Sigmoid colon (tissue), 7 donors: ENCODE measurements around the gene PRKD2. TPM values are rescaled to one million over a fixed set of nuclear protein-coding genes. Genes with fewer than 3 reads are reported as not detected.
"Not testable (repeated sequence)": the region's sequence is repeated elsewhere in the genome, so short reads cannot be mapped to it uniquely, and the experiment has no call there.

ENCODE experiments used
- DNase-seq: peaks from one replicate; pipeline ENCODE4 v3.0.0-alpha.2; 2019
- H3K27ac ChIP-seq, 4 donors: fragments of 200-600 bp; sonication (generic); one replicate each; pipeline ENCODE4 v1.5.1; 2016 to 2019; ENCODE audit warnings: mild to moderate bottlenecking in 1 of 4
- H3K27me3 ChIP-seq, 3 donors: fragments of 200-600 bp; sonication (generic); one replicate each; pipeline ENCODE4 v1.5.1; 2019; ENCODE audit warnings: mild to moderate bottlenecking in 1 of 3
- H3K36me3 ChIP-seq, 4 donors: fragments of 200-600 bp; sonication (generic); one replicate each; pipeline ENCODE4 v1.5.1; 2016 to 2019
- H3K4me1 ChIP-seq, 4 donors: fragments of 200-600 bp; sonication (generic); one replicate each; pipeline ENCODE4 v1.5.1; 2017 to 2019
- H3K4me3 ChIP-seq, 4 donors: fragments of 200-600 bp; sonication (generic); one replicate each; pipeline ENCODE4 v1.5.1; 2017 to 2019; ENCODE audit warnings: mild to moderate bottlenecking in 2 of 4, moderate library complexity in 1 of 4
- H3K9me3 ChIP-seq, 4 donors: fragments of 200-600 bp in 3 of 4; sonication (generic) in 3 of 4; one replicate each; pipeline versions ENCODE4 v1.5.1 to v1.6.1; 2013 to 2019
- EP300 ChIP-seq, 4 donors: sonication (generic); formaldehyde crosslinking; IDR thresholded peaks; one replicate each; pipeline ENCODE4 v1.6.1; 2017; ENCODE audit warnings: antibody characterized with exemption in 4 of 4
- POLR2A ChIP-seq, 2 donors: fragments of 450-650 bp; IDR thresholded peaks; one replicate each; pipeline ENCODE4 v1.6.1; 2016; ENCODE audit warnings: antibody characterized with exemption in 2 of 2, mild to moderate bottlenecking in 2 of 2, moderate library complexity in 2 of 2
- POLR2AphosphoS5 ChIP-seq, 4 donors: sonication (generic); formaldehyde crosslinking; IDR thresholded peaks; one replicate each; pipeline ENCODE4 v1.6.1; 2017; ENCODE audit warnings: antibody characterized with exemption in 4 of 4
- WGBS, 2 donors: extraction: QIAGEN DNeasy Blood & Tissue Kit; methylation state at CpG; one replicate each; pipeline ENCODE4 v1.1.7; 2013; 5-methylcytosine and 5-hydroxymethylcytosine counted together
- intact Hi-C: fragments of 100-400 bp; cut with DNase I; formaldehyde crosslinking; loops from one replicate; pipeline ENCODE4 v1.15.1; 2023
- polyA plus RNA-seq, 3 donors: library from polyadenylated mRNA; stranded (reverse); fragments of 200-250 nt; gene quantifications; one replicate each; pipeline ENCODE4 v1.2.3, GENCODE V29; 2013
- total RNA-seq, 4 donors: library from RNA; depleted of rRNA; stranded (reverse); fragments of >200 nt; gene quantifications; one replicate each; pipeline ENCODE4 v1.1.0, GENCODE V29; 2016
- TF ChIP-seq, protein P1 (sequence below), 4 experiments: fragments of 450-650 bp in 3 of 4; fragments of 200-600 bp in 1 of 4; IDR thresholded peaks; one replicate each; pipeline ENCODE4 v1.5.1; 2016 to 2019; ENCODE audit warnings: antibody characterized with exemption in 4 of 4, mild to moderate bottlenecking in 3 of 4, moderate library complexity in 2 of 4
- donor health status: healthy with polysubstance abuse.
- donor health status: Bipolar disorder and iron deficiency.
- donor health status: healthy.

Gene PRKD2
- total RNA-seq, result 10 to 100 TPM; 14.7 to 33.8 (median 16.7) TPM
- polyA plus RNA-seq, result 10 to 100 TPM; 18.6 to 51.7 (median 32.6) TPM

DNA sequence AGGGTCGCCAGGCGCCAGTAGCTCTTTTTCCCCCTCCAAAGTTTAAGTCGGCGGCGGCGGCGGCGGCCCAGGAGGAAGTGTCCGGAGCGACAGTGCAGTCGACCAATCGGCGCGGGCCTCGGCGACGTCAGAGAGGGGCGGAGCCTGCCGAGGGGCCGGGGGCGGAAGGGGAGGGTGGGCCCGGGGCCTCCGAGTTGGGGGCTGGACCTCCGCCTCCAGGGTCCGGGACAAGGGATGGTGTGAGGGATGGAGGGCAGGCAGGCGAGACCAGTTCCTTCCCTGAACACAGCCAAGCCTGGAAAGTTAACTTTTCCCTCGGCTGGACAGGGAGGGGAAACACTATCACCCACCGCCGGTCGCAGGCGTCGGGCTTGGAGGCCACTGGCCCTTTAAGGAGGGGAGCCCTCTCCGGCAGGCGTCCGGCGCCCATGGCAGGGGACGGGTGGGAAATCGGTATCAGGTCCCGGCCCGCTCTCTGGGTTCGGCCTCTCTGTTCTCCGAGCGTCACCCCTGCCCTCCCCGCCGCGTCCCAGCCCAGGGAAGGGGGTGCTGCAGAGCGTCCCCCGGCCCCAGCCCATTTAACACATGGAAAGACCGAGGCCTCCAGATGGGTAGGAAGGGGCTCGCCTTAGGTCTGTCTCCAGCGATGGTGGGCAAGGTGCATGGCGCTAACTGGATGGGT, at the start of gene PRKD2:
TSS of gene PRKD2 (minus strand) at position 81 of the 682 bp plus-strand sequence. CDS start 744 bp downstream, outside the sequence.
- Histone ChIP-seq H3K36me3 (peaks cover 7 to 24% (median 20%) of the 10 kb centered on the region in 4 donors), H3K4me3 (peak within 1 kb of the TSS; percentile 71 to 86 (median 80)), H3K9me3 (no peaks in the 10 kb centered on the region), H3K27me3 (no peaks in the 10 kb centered on the region), H3K4me1 (peaks cover 0 to 45% (median 26%) of the 10 kb centered on the region in 4 donors), H3K27ac (peak within 1 kb of the TSS; percentile 84 to 92 (median 90))
- WGBS, 2 donors, result 1% methylated on average over 52 of the region's 52 CpGs
- TF ChIP-seq POLR2AphosphoS5 (IDR thresholded peaks at IDR 0.05), result peak; percentile 63 to 85 (median 74)
- TF ChIP-seq, protein P1, sequence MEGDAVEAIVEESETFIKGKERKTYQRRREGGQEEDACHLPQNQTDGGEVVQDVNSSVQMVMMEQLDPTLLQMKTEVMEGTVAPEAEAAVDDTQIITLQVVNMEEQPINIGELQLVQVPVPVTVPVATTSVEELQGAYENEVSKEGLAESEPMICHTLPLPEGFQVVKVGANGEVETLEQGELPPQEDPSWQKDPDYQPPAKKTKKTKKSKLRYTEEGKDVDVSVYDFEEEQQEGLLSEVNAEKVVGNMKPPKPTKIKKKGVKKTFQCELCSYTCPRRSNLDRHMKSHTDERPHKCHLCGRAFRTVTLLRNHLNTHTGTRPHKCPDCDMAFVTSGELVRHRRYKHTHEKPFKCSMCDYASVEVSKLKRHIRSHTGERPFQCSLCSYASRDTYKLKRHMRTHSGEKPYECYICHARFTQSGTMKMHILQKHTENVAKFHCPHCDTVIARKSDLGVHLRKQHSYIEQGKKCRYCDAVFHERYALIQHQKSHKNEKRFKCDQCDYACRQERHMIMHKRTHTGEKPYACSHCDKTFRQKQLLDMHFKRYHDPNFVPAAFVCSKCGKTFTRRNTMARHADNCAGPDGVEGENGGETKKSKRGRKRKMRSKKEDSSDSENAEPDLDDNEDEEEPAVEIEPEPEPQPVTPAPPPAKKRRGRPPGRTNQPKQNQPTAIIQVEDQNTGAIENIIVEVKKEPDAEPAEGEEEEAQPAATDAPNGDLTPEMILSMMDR (IDR thresholded peaks at IDR 0.05), result no peak
- intact Hi-C loops, result no loop called here
- peak; percentile 96 for DNase-seq

DNA sequence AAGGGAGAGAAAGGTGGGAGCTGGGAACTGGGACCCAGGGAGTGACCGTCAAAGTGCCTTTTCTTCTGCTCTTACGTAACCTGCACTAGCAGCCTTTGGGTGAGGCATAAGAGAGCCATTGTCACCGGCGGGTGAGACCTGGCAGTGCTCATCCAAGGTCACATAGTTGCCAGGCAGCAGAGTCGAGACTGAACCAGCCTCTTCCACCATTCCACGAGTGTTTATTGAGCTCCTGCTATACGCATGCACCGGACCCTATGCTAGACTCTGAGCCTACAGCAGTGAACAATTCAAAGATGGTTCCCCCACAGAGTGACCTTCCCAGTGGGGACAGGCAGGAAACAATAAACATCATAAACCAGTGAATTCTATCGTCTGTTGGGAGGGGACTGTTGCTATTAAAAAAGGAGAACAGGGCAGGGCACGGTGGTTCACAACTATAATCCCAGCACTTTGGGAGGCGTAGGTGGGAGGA, 47.9 kb upstream of the PRKD2 start:
- peak; percentile 52 for DNase-seq
- 13 to 62% methylated on average over 11 of the region's 11 CpGs for WGBS, 2 donors
- Histone ChIP-seq H3K27me3 (no peaks in the 10 kb centered on the region), H3K36me3 (no peaks in the 10 kb centered on the region), H3K27ac (no peak overlapping the region), H3K4me1 (peaks cover 0 to 24% (median 19%) of the 10 kb centered on the region in 4 donors), H3K9me3 (no peaks in the 10 kb centered on the region), H3K4me3 (no peak overlapping the region)
- TF ChIP-seq POLR2AphosphoS5 (IDR thresholded peaks at IDR 0.05), result no peak
- TF ChIP-seq POLR2A (IDR thresholded peaks at IDR 0.05), result no peak
- TF ChIP-seq EP300 (IDR thresholded peaks at IDR 0.05), result no peak
- TF ChIP-seq, protein P1 (IDR thresholded peaks at IDR 0.05), result no peak
- intact Hi-C loops, result no loop called here

DNA sequence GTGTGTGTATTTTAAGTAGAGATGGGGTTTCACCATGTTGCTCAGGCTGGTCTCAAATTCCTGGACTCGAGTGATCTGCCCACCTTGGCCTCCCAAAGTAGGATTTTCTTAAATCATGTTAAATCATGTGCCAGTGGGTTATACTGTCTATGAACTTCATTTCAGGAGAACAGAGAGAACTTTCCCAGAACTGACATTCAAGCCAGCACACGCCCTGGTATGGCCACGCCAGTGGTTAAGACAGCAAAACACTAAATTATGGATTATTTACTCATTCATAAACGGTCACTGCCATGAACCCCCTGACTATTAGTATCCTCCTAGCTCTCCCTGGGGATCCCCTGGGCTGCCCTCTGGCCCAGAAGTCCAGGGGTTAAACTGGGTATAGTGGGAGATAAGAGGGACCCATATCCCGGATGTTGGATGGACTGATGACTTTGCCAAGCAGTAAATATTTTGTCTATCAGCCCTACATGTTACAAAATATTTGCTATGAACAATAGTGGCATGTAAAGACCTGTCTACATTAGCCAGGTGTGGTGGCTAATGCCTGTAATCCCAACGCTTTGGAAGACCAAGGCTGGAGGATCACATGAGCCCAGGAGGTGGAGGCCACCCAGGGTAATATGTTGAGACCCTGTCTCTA, 45.5 kb upstream of the PRKD2 start:
- Histone ChIP-seq H3K9me3 (no peaks in the 10 kb centered on the region), H3K4me3 (no peak overlapping the region), H3K27me3 (no peaks in the 10 kb centered on the region), H3K27ac (no peak overlapping the region), H3K36me3 (no peaks in the 10 kb centered on the region), H3K4me1 (peaks cover 0 to 16% (median 16%) of the 10 kb centered on the region in 4 donors)
- 48 to 74% methylated on average over 6 of the region's 6 CpGs for WGBS, 2 donors
- intact Hi-C loops, result no loop called here
- TF ChIP-seq, protein P1 (IDR thresholded peaks at IDR 0.05), result no peak
- TF ChIP-seq POLR2A (IDR thresholded peaks at IDR 0.05), result no peak
- no peak for TF ChIP-seq EP300 (IDR thresholded peaks at IDR 0.05)
- no peak for TF ChIP-seq POLR2AphosphoS5 (IDR thresholded peaks at IDR 0.05)
- no peak for DNase-seq

DNA sequence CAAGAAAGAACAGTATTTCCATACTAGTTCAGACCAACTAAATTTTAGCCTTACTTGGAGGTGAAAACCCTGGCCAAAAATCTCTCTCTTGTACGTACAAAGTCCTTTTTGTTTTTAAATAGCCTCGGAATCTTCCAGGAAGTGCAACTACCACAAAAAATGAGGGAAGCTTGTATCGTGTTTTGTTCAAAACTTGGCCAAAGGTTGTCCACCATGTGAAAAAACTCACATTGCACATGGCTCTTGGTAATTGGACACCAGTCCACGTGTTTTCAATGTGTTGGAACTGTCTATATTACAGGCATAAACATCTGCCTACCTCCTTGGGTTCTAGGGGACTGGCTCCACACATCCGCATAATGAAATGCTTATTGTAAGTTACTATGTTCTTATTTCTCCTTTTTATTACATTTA, 44.5 kb upstream of the PRKD2 start:
- H3K4me1 ChIP-seq, result peaks cover 0 to 16% (median 16%) of the 10 kb centered on the region in 4 donors
- H3K36me3 ChIP-seq, result peaks cover 0 to 8% (median 2%) of the 10 kb centered on the region in 4 donors
- peak overlapping the region; percentile 20 to 78 (median 68) for H3K27ac ChIP-seq
- DNase-seq, result no peak
- H3K9me3 ChIP-seq, result no peaks in the 10 kb centered on the region
- no peaks in the 10 kb centered on the region for H3K27me3 ChIP-seq
- whole genome bisulfite sequencing, 2 donors, result 28 to 64% methylated on average over 5 of the region's 5 CpGs
- TF ChIP-seq EP300 (IDR thresholded peaks at IDR 0.05) (no peak), POLR2A (IDR thresholded peaks at IDR 0.05) (no peak), POLR2AphosphoS5 (IDR thresholded peaks at IDR 0.05) (peak in 2 of 4 donors; percentile 16)
- TF ChIP-seq, protein P1 (IDR thresholded peaks at IDR 0.05), result no peak
- no peak overlapping the region for H3K4me3 ChIP-seq
- intact Hi-C loops, result no loop called here

DNA sequence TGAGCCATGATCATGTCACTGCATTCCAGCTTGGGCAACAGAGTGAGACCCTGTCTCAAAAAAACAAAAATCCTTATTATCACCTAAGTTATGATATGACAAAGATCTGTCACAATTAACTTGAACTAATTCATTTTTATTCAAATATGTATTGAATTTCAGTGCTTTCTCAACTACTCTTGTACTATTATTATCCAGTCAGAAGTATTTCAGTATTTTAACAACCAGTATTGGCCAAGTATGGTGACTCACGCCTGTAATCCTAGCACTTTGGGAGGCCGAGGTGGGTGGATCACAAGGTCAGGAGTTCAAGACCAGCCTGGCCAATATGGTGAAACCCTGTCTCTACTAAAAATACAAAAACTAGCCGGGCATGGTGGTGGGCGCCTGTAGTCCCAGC, 44.0 kb upstream of the PRKD2 start:
- H3K4me3 ChIP-seq, DNase-seq, intact Hi-C loops, H3K27me3 ChIP-seq, H3K9me3 ChIP-seq: not testable (repeated sequence)
- WGBS, 2 donors, result 75 to 85% methylated on average over 4 of the region's 4 CpGs
- Histone ChIP-seq H3K27ac (peak overlapping the region; percentile 20 to 78 (median 68)), H3K36me3 (peaks cover 0 to 14% (median 2%) of the 10 kb centered on the region in 4 donors), H3K4me1 (peaks cover 0 to 16% (median 16%) of the 10 kb centered on the region in 4 donors)
